ENCODE data around the gene STH.

Gene STH, protein sequence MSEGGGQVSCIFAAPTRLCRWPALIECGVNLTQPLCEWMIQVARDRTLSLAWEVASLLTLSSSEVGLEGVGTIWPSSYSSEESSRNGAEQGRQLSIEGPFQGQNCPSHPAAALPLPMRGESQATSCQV

DNA sequence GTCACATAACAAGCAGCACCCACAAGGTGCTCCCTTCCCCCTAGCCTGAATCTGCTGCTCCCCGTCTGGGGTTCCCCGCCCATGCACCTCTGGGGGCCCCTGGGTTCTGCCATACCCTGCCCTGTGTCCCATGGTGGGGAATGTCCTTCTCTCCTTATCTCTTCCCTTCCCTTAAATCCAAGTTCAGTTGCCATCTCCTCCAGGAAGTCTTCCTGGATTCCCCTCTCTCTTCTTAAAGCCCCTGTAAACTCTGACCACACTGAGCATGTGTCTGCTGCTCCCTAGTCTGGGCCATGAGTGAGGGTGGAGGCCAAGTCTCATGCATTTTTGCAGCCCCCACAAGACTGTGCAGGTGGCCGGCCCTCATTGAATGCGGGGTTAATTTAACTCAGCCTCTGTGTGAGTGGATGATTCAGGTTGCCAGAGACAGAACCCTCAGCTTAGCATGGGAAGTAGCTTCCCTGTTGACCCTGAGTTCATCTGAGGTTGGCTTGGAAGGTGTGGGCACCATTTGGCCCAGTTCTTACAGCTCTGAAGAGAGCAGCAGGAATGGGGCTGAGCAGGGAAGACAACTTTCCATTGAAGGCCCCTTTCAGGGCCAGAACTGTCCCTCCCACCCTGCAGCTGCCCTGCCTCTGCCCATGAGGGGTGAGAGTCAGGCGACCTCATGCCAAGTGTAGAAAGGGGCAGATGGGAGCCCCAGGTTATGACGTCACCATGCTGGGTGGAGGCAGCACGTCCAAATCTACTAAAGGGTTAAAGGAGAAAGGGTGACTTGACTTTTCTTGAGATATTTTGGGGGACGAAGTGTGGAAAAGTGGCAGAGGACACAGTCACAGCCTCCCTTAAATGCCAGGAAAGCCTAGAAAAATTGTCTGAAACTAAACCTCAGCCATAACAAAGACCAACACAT, at the start of gene STH:
STH (plus strand) TSS at position 264 of the 913 bp plus-strand sequence; CDS start at position 294, 30 bp downstream.
- Histone ChIP-seq H3K36me3 (no peaks in the 10 kb centered on the region), H3K4me3 (no peak within 1 kb of the TSS), H3K4me1 (no peaks in the 10 kb centered on the region), H3K9me3 (replicated peaks in 1 of 11) (no peaks in the 10 kb centered on the region), H3K9ac (no peak within 1 kb of the TSS), H3K27ac (no peak within 1 kb of the TSS), H3K4me2 (no peak within 1 kb of the TSS), H4K20me1 (no peaks in the 10 kb centered on the region; a peak in 2 of 22 replicates), H3K27me3 (no peaks in the 10 kb centered on the region)
- TF ChIP-seq Cebpa-rat (IDR thresholded peaks at IDR 0.05) = no peak

DNA sequence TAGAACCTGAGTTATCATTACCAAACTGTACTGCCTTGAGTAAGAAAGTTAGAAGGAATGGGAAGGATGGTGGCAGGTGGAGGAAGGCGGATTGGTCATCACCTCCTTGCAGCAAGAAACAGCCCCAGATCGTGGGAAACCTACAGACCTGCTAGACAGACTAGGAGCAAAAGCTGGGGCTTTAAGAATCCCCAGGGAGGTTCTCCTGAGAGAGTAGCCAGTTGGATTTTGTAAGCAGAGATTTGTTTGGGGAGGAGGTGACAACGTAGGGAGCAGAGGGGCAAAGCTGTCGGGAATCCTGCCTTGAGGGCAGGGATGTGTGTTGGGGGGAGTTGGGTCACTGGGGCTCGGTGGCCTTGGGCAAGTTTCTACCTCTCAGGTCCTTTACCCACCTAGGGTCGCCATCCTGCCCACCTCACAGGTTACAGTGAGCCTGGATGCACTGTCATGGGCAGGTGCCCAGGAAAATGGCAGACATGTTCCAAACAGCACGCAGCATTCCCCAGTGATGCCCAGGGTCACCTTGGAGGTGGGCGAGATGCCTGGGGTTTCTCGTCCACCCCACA, 49.2 kb upstream of the STH start:
- no peak for TF ChIP-seq Cebpa-rat (IDR thresholded peaks at IDR 0.05)
- H4K20me1 ChIP-seq = no peaks in the 10 kb centered on the region; a peak in 2 of 22 replicates
- no peaks in the 10 kb centered on the region for H3K36me3 ChIP-seq
- no peak overlapping the region for H3K9ac ChIP-seq
- no peak overlapping the region for H3K4me2 ChIP-seq
- H3K9me3 ChIP-seq (replicated peaks in 1 of 11) = 0 out of 22 replicates have a peak, but pooled peaks cover 0 to 4% (median 0%) of the 10 kb centered on the region in 11 experiments
- no peaks in the 10 kb centered on the region for H3K4me1 ChIP-seq
- H3K4me3 ChIP-seq = no peak overlapping the region
- peaks cover 17 to 29% (median 22%) of the 10 kb centered on the region in 11 experiments for H3K27me3 ChIP-seq
- H3K27ac ChIP-seq = no peak overlapping the region

DNA sequence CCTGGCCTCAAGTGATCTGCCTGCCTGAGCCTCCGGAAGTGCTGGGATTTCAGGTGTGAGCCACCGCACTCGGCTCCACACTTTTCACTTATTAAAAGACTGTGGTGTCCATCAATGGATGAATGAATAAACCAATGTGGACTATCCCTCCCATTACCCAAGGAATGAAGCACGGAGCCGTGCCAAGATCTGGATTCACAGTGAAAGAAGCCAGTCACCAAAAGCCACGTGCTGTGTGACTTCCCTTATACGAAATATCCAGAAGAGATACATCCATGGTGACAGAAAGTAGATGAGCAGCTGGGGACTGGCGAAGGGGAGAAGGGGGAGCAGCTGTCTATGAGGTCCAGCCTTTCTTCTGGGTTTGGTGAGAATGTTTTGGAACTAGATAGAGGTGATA, 48.2 kb upstream of the STH start:
- Histone ChIP-seq H3K4me2 (no peak overlapping the region), H3K27me3 (peaks cover 17 to 29% (median 22%) of the 10 kb centered on the region in 11 experiments), H3K27ac (no peak overlapping the region), H3K36me3 (no peaks in the 10 kb centered on the region), H3K4me3 (no peak overlapping the region), H3K9me3 (replicated peaks in 1 of 11) (0 out of 22 replicates have a peak, but pooled peaks cover 0 to 4% (median 0%) of the 10 kb centered on the region in 11 experiments), H4K20me1 (no peaks in the 10 kb centered on the region; a peak in 2 of 22 replicates), H3K4me1 (no peaks in the 10 kb centered on the region), H3K9ac (no peak overlapping the region)
- no peak for TF ChIP-seq Cebpa-rat (IDR thresholded peaks at IDR 0.05)

DNA sequence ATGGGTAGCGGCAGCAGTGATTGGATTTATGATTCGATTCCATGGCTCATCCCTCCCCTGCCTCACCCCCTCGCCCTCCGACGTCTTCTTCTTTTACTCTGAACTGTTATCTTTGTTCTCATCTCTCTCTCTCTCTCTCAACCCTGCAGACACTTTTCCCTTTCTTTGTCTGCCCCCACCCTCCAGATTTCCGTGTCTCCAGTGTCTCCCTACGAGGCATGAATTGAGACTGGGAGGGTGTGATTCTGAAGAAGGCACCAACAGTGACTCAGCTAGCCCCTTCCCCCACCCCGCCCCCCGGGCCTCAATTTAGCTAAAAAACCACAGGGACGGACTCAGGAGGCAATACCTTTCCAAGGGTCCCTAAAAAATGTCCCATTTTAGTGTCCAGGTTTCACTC, 47.6 kb upstream of the STH start:
- no peak for TF ChIP-seq Cebpa-rat (IDR thresholded peaks at IDR 0.05)
- Histone ChIP-seq H3K4me3 (no peak overlapping the region), H4K20me1 (no peaks in the 10 kb centered on the region; a peak in 2 of 22 replicates), H3K27me3 (peaks cover 17 to 29% (median 22%) of the 10 kb centered on the region in 11 experiments), H3K27ac (no peak overlapping the region), H3K4me1 (no peaks in the 10 kb centered on the region), H3K4me2 (no peak overlapping the region), H3K36me3 (no peaks in the 10 kb centered on the region), H3K9me3 (replicated peaks in 1 of 11) (0 out of 22 replicates have a peak, but pooled peaks cover 0 to 4% (median 0%) of the 10 kb centered on the region in 11 experiments), H3K9ac (no peak overlapping the region)

DNA sequence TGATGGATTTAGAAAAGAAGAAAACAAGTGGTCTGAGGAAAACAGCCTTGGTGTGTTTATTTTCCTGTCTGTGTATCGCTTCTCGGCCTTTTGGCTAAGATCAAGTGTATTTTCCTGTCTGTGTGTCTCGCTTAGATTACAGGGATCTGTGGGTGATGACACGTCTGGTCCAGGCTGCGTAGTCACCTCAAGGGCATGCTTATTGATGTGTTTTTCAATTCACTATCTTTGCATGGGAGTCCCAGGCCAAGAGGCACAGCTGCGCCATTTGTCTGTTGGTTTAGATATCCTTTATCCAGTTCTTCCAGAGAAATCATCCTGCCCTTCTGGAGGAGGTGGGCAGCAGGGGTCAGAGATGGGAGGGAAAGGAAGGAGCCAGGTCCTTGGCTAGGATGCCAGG, 47.1 kb upstream of the STH start:
- Histone ChIP-seq H3K9me3 (replicated peaks in 1 of 11) (0 out of 22 replicates have a peak, but pooled peaks cover 0 to 4% (median 0%) of the 10 kb centered on the region in 11 experiments), H3K27ac (no peak overlapping the region), H3K9ac (no peak overlapping the region), H3K4me3 (no peak overlapping the region), H4K20me1 (no peaks in the 10 kb centered on the region; a peak in 2 of 22 replicates), H3K4me1 (no peaks in the 10 kb centered on the region), H3K27me3 (peaks cover 17 to 29% (median 22%) of the 10 kb centered on the region in 11 experiments), H3K4me2 (no peak overlapping the region), H3K36me3 (no peaks in the 10 kb centered on the region)
- no peak for TF ChIP-seq Cebpa-rat (IDR thresholded peaks at IDR 0.05)

DNA sequence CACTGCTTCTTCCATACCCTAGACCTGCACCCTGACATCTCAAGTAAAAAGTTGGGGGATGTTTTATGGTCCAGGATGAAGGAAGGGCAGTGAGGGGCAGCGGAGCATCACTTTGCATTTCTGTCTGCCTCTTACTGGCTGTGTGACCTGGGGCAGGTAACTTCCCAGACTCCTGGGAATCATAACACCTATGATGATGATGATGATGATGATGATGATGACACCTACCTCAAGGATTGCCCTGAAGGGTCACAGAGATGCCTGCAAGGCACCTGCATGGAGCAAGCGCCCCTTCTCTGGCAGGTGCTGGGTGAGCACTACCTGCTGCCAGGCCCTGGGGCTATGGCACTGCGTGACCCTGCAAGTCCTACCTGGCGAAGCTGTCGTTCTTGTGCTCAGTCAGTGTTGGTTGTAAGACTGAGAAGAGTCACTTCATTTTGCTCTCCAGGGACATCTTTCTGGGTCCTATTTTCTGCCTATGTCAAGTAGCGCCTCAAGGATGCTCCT, 46.2 kb upstream of the STH start:
- no peaks in the 10 kb centered on the region for H3K4me1 ChIP-seq
- no peaks in the 10 kb centered on the region; a peak in 2 of 22 replicates for H4K20me1 ChIP-seq
- H3K9me3 ChIP-seq (replicated peaks in 1 of 11) = 0 out of 22 replicates have a peak, but pooled peaks cover 0 to 4% (median 0%) of the 10 kb centered on the region in 11 experiments
- no peak for TF ChIP-seq Cebpa-rat (IDR thresholded peaks at IDR 0.05)
- H3K36me3 ChIP-seq = no peaks in the 10 kb centered on the region
- H3K4me2 ChIP-seq = no peak overlapping the region
- H3K9ac ChIP-seq = no peak overlapping the region
- peaks cover 17 to 29% (median 22%) of the 10 kb centered on the region in 11 experiments for H3K27me3 ChIP-seq
- H3K27ac ChIP-seq = no peak overlapping the region
- no peak overlapping the region for H3K4me3 ChIP-seq

DNA sequence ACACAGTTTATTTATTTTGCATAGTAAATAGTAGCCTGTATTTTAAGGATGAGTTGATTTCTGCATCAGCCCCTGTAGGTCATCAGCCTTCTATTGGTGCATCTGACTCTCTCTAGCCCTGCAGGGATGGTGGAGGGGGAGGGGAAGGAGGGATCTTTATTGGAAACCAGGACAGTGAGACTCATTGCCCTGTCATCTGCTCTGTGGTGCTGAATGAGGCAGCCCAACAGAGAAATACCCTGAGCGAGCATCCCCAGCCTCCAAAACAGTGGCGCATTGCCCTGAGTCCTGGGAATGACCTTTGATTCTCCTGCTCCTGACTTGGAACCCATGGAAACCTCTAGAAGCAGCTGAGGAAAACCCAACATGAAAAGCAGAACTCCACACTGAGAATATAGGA, 45.5 kb upstream of the STH start:
- H3K4me1 ChIP-seq = no peaks in the 10 kb centered on the region
- H4K20me1 ChIP-seq = no peaks in the 10 kb centered on the region; a peak in 2 of 22 replicates
- no peak overlapping the region for H3K9ac ChIP-seq
- 0 out of 22 replicates have a peak, but pooled peaks cover 0 to 4% (median 0%) of the 10 kb centered on the region in 11 experiments for H3K9me3 ChIP-seq (replicated peaks in 1 of 11)
- no peak overlapping the region for H3K4me3 ChIP-seq
- H3K27ac ChIP-seq = no peak overlapping the region
- H3K36me3 ChIP-seq = no peaks in the 10 kb centered on the region
- no peak overlapping the region for H3K4me2 ChIP-seq
- peaks cover 16 to 23% (median 18%) of the 10 kb centered on the region in 11 experiments for H3K27me3 ChIP-seq
- no peak for TF ChIP-seq Cebpa-rat (IDR thresholded peaks at IDR 0.05)

DNA sequence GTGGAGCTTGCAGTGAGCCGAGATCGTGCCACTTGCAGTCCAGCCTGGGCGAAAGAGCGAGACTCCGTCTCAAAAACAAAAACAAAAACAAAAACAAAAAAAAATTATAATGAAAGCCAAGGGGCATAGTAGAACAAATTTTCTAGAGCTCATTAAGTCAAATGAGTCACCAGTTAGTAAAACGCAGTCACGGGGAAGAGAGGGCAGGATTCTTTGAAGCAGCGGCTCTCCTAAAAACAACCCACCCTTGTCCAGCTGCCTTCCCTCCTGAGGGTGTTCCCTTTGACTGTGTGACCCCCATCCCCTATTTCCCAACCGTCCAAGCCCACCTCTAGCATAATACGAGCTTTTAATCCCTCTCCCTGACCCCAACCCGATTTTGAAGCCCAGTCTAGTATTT, 44.1 kb upstream of the STH start:
- H3K27ac ChIP-seq = no peak overlapping the region
- no peaks in the 10 kb centered on the region for H3K4me1 ChIP-seq
- H3K36me3 ChIP-seq = no peaks in the 10 kb centered on the region
- peaks cover 2 to 9% (median 5%) of the 10 kb centered on the region in 11 experiments; a peak in 20 of 22 replicates for H3K27me3 ChIP-seq
- no peak overlapping the region for H3K4me2 ChIP-seq
- H3K4me3 ChIP-seq = no peak overlapping the region
- no peak overlapping the region for H3K9ac ChIP-seq
- no peaks in the 10 kb centered on the region; a peak in 2 of 22 replicates for H4K20me1 ChIP-seq
- no peaks in the 10 kb centered on the region for H3K9me3 ChIP-seq (replicated peaks in 1 of 11)
- TF ChIP-seq Cebpa-rat (IDR thresholded peaks at IDR 0.05) = no peak

DNA sequence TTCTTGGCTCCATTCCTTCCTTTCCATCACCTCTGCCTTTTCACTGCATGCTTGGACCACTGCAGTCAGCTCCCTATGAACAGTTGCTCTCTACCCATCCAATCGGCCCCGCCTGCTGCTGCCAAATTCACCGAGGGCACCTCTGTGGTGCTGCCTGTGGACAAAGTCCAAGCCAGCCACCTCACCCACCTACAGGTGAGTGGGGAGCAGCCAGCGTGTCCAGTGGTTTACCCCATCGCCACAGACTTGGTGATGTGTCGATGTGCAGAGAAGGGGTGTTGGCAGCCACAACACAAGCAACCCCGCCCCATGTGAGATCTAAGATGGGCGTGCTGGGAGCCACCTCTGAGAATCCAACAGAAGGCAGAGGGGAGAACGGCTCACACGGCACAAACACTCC, 43.7 kb upstream of the STH start:
- Histone ChIP-seq H3K4me1 (no peaks in the 10 kb centered on the region), H3K9ac (no peak overlapping the region), H3K4me3 (no peak overlapping the region), H3K9me3 (replicated peaks in 1 of 11) (no peaks in the 10 kb centered on the region), H3K36me3 (no peaks in the 10 kb centered on the region), H3K27ac (no peak overlapping the region), H3K27me3 (peaks cover 0 to 5% (median under 1%) of the 10 kb centered on the region in 11 experiments; a peak in 5 of 22 replicates), H3K4me2 (no peak overlapping the region), H4K20me1 (no peaks in the 10 kb centered on the region; a peak in 2 of 22 replicates)
- TF ChIP-seq Cebpa-rat (IDR thresholded peaks at IDR 0.05) = no peak
